ENCODE data around the gene NAMPT. TPM values are rescaled to one million over a fixed set of nuclear protein-coding genes. Genes with fewer than 3 reads are reported as not detected.

Gene NAMPT
- total RNA-seq, 2 donors from 2014 or later, result 88.6 to 273 TPM

- no peaks in the 10 kb centered on the region for H3K27me3 ChIP-seq
- H3K4me3 ChIP-seq, result no peak overlapping the region
- intact Hi-C loops (cut with DNase I), result no loop called here
Observed at GRCh38 chr7:106294334-106294733, 9.6 kb upstream of the NAMPT start.

DNA sequence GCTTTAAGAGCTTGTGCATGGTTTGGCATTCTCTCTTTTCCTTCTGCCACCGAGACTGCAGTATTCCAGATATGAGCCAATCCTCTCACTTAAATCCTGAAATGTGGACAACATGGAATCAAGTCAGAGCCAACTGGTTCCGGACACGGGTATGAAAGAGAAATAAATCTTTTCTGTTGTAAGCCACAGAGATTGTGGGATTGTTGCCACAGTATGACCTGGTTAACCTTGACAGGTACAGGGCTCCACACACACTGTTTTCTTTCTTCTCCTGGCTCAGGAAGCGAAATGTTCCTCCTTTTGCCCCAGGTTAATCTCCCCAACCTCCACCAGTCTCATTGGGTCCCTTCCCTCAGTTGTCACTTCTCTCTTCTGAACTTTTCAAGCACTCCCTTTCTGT, 6.5 kb upstream of the NAMPT start:
- Histone ChIP-seq H3K4me3 (no peak overlapping the region), H3K9ac (ENCODE audit: low read depth in 2 of 2, low read length in 2 of 2) (no peak overlapping the region), H3K4me1 (no peaks in the 10 kb centered on the region), H3K27me3 (no peaks in the 10 kb centered on the region), H3K9me3 (no peaks in the 10 kb centered on the region), H3K27ac (peak overlapping the region; percentile 78), H3K36me3 (no peaks in the 10 kb centered on the region)
- TF ChIP-seq CTCF (IDR thresholded peaks at IDR 0.05), result no peak
- intact Hi-C loops (cut with DNase I), result no loop called here
- no peak for DNase-seq

More at GRCh38 chr7:106294334-106294733, 9.6 kb upstream of the NAMPT start:
- Histone ChIP-seq H3K27ac (no peak overlapping the region), H3K9me3 (no peaks in the 10 kb centered on the region), H3K36me3 (no peaks in the 10 kb centered on the region), H3K9ac (ENCODE audit: low read depth in 2 of 2, low read length in 2 of 2) (no peak overlapping the region), H3K4me1 (no peaks in the 10 kb centered on the region)
- no peak for TF ChIP-seq CTCF (IDR thresholded peaks at IDR 0.05)
- no peak for DNase-seq

- DNase-seq, result peak; percentile 84
- Histone ChIP-seq H3K4me1 (no peaks in the 10 kb centered on the region), H3K27me3 (no peaks in the 10 kb centered on the region)
Observed at GRCh38 chr7:106290319-106290718, 5.5 kb upstream of the NAMPT start.

DNA sequence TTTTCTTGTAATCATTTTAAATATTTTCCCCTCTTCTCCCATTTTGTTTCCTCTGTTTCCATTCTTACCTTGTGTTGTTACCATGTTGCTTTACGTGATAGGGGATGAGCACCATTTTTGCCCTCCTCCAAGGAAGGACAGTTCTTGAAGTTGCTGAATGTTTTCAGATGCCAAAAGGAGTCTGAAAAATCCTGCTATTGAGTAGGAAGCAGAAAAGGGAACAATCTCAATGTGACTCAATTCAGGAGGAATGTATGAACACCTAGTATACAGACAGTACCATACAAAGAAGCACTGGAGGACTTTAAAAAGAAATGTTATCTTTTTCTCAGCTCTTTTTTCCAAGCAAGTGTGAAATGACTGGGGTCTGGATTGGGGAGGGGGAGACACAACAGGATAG, 5.1 kb upstream of the NAMPT start:
- Histone ChIP-seq H3K4me3 (no peak overlapping the region), H3K4me1 (no peaks in the 10 kb centered on the region), H3K27ac (peak overlapping the region; percentile 78), H3K27me3 (no peaks in the 10 kb centered on the region), H3K9me3 (no peaks in the 10 kb centered on the region), H3K36me3 (no peaks in the 10 kb centered on the region), H3K9ac (ENCODE audit: low read depth in 2 of 2, low read length in 2 of 2) (peak overlapping the region in 1 of 2 donors; percentile 49)
- intact Hi-C loops (cut with DNase I), result no loop called here
- TF ChIP-seq CTCF (IDR thresholded peaks at IDR 0.05), result no peak
- DNase-seq, result no peak

More at GRCh38 chr7:106290319-106290718, 5.5 kb upstream of the NAMPT start:
- Histone ChIP-seq H3K4me3 (no peak overlapping the region), H3K9me3 (no peaks in the 10 kb centered on the region), H3K36me3 (no peaks in the 10 kb centered on the region), H3K27ac (peak overlapping the region; percentile 78), H3K9ac (ENCODE audit: low read depth in 2 of 2, low read length in 2 of 2) (peak overlapping the region in 1 of 2 donors; percentile 49)
- no peak for TF ChIP-seq CTCF (IDR thresholded peaks at IDR 0.05)
- intact Hi-C loops (cut with DNase I), result no loop called here

GRCh38 chr7:106288263-106288662, 3.5 kb upstream of the NAMPT start:
- Histone ChIP-seq H3K36me3 (no peaks in the 10 kb centered on the region), H3K4me3 (no peak overlapping the region), H3K27ac (no peak overlapping the region), H3K4me1 (no peaks in the 10 kb centered on the region), H3K9ac (ENCODE audit: low read depth in 2 of 2, low read length in 2 of 2) (peak overlapping the region in 1 of 2 donors; percentile 55), H3K27me3 (no peaks in the 10 kb centered on the region), H3K9me3 (no peaks in the 10 kb centered on the region)
- intact Hi-C loops (cut with DNase I), result no loop called here
- TF ChIP-seq CTCF (IDR thresholded peaks at IDR 0.05), result no peak
- DNase-seq, result no peak
